Measurements from ENCODE around the gene ZNF14. TPM values are rescaled to one million over a fixed set of nuclear protein-coding genes. Genes with fewer than 3 reads are reported as not detected.
"Not testable (repeated sequence)": the region's sequence is repeated elsewhere in the genome, so short reads cannot be mapped to it uniquely, and the experiment has no call there.

Gene ZNF14
- total RNA-seq, 4 donors from 2014 or later: 6.9 to 9.4 (median 8.1) TPM

GRCh38 chr19:19670070-19670551 is 62.8 kb downstream of the ZNF14 start:
- no peak for TF ChIP-seq POLR2A (IDR thresholded peaks at IDR 0.05)
- TF ChIP-seq, protein P1, sequence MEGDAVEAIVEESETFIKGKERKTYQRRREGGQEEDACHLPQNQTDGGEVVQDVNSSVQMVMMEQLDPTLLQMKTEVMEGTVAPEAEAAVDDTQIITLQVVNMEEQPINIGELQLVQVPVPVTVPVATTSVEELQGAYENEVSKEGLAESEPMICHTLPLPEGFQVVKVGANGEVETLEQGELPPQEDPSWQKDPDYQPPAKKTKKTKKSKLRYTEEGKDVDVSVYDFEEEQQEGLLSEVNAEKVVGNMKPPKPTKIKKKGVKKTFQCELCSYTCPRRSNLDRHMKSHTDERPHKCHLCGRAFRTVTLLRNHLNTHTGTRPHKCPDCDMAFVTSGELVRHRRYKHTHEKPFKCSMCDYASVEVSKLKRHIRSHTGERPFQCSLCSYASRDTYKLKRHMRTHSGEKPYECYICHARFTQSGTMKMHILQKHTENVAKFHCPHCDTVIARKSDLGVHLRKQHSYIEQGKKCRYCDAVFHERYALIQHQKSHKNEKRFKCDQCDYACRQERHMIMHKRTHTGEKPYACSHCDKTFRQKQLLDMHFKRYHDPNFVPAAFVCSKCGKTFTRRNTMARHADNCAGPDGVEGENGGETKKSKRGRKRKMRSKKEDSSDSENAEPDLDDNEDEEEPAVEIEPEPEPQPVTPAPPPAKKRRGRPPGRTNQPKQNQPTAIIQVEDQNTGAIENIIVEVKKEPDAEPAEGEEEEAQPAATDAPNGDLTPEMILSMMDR (IDR thresholded peaks at IDR 0.05): no peak
- intact Hi-C loops (cut with DNase I; ENCODE audit: low total_unique reads): no loop called here
- WGBS, 2 donors: 67 to 68% methylated on average over 10 of the region's 10 CpGs
- H3K4me3 ChIP-seq (ENCODE audit: low read depth, poor library complexity, severe bottlenecking): no peak overlapping the region
- peak in 1 of 2 donors; percentile 63 for DNase-seq (ENCODE audit: low spot score in 2 of 2)

DNA sequence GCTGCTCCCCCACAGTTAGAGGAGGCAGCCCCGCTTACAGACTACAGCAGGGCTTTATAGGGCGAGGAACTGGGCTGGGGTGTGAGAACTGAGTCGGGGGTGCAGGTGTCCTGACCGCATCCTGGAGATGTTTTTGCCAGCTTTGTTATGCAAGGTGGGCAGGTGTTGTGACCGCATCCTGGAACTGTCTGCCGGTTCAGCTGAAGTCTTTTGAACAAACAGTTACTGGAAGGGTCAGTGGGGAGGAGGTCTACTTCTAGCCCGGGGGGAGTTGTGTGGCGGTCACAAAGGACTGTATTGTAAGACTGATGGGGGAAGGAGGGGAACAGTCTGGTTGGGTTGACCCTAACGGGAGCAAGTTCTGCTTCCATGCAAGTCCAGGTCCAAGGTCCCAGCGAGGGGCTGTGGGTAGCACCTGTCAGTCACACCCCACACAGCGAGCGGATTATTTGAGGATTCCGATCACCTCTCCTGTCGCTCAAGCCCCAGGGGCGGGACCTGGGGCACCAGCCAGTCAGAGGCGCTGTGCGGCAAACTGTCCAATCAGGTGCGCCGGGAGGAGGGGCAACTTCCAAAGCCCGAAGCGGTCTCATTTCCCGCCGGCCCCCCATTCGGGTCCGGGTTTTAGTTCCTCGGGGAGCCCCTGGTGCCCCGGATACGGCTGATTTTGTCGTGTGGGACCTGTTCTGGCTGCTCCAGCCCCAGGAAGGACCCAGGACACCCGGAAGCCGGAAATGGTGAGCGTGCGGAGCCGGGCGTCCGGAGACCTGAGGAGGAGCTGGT is 64.5 kb downstream of the ZNF14 start, which contains the start of gene ZNF101:
Gene ZNF101, plus strand, starts transcription at position 610 of the 783 bp plus-strand sequence. Its CDS starts 125 bp downstream, at position 735.
- no peak for TF ChIP-seq POLR2A (IDR thresholded peaks at IDR 0.05)
- TF ChIP-seq, protein P1 (IDR thresholded peaks at IDR 0.05): no peak
- peak within 1 kb of the TSS; percentile 72 for H3K4me3 ChIP-seq (ENCODE audit: low read depth, poor library complexity, severe bottlenecking)
- peak; percentile 91 to 99 for DNase-seq (ENCODE audit: low spot score in 2 of 2)
- 8 to 13% methylated on average over 14 to 31 of the region's 36 CpGs for WGBS, 2 donors
- intact Hi-C loops (cut with DNase I; ENCODE audit: low total_unique reads): no loop called here

GRCh38 chr19:19665420-19665948 is 67.4 kb downstream of the ZNF14 start:
- H3K4me3 ChIP-seq (ENCODE audit: low read depth, poor library complexity, severe bottlenecking); intact Hi-C loops (cut with DNase I; ENCODE audit: low total_unique reads): not testable (repeated sequence)
- DNase-seq (ENCODE audit: low spot score in 2 of 2): peak in 1 of 2 donors; percentile 78
- WGBS, 2 donors: 97% methylated on average over 22 of the region's 22 CpGs

DNA sequence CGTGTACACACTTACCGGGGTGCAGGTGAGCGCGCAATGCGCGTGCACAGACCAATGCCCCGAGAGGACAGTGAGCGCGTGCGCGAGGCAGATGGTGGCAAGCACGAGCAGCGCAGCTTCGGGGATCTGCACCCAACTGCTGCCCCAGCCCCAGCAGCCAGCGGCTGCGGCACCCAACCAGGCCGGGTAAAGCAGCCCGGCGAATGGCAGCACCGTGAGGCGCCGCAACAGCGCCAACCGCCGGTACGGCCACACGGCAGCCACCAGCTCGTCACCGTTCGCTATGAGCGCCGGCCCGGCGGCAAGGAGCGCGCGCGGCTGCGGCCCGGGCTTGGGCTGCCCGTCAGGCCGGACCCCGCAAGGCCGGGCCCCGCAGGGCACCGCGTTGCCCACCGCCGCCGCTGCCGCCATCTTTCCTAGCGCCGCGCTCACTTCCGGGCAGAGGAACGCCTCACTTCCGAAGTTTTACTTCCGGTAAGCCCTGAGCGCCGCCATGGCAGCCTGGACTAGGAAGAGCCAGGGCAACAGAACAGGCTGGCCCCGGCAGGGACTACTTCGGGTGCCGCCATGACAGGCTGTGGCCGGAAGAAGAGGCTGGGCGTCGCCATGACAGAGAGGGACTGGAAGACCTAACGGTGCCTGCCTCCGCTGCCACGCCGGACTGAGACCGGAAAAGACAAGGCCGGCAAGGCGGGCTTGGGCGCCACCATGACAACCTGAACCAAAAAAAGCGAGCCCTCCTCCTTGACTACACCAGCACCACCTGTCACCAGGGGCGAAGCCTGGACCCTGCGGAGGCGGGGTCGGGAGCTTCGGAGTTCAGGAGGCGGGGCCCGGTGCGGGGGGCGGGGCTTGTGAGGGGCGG is 69.4 kb downstream of the ZNF14 start, which contains the start of gene ATP13A1:
Gene ATP13A1, minus strand, starts transcription at position 421 of the 865 bp plus-strand sequence. Its CDS starts 10 bp downstream, at position 411.
- intact Hi-C loops (cut with DNase I; ENCODE audit: low total_unique reads): no loop called here
- 0% methylated on average over 43 to 59 of the region's 85 CpGs for WGBS, 2 donors
- no peak for TF ChIP-seq POLR2A (IDR thresholded peaks at IDR 0.05)
- TF ChIP-seq, protein P1 (IDR thresholded peaks at IDR 0.05): no peak
- peak; percentile 96 to 99 for DNase-seq (ENCODE audit: low spot score in 2 of 2)
- H3K4me3 ChIP-seq (ENCODE audit: low read depth, poor library complexity, severe bottlenecking): peak within 1 kb of the TSS; percentile 84

DNA sequence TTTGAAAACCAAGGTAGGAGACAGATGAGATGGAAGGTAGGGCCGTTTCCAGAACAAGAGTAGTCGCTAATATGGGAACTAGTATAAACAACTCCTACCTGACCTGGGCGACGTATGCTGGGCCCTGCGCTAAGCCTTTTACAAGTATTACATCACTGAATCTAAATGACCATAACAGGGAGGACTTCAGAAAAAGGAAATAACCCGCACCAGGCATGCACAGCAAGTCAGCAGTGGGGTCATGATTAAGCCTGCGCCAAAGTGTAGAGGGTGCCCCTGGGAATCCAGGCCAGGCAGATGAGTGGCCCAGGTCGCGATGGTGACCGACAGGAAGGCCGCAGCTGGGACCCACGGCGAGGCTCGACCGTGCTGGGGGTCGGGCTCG is 70.0 kb downstream of the ZNF14 start:
- intact Hi-C loops (cut with DNase I; ENCODE audit: low total_unique reads): no loop called here
- TF ChIP-seq, protein P1 (IDR thresholded peaks at IDR 0.05): no peak
- no peak for TF ChIP-seq POLR2A (IDR thresholded peaks at IDR 0.05)
- H3K4me3 ChIP-seq (ENCODE audit: low read depth, poor library complexity, severe bottlenecking): peak overlapping the region; percentile 84
- no peak for DNase-seq (ENCODE audit: low spot score in 2 of 2)
- 5 to 8% methylated on average over 14 to 17 of the region's 17 CpGs for WGBS, 2 donors
